Right lobe of liver (tissue), 6 donors: ENCODE data around the gene LIMS1. TPM values are rescaled to one million over a fixed set of nuclear protein-coding genes. Genes with fewer than 3 reads are reported as not detected.

Source experiments
- ATAC-seq, 4 donors: fragments of 200-7000 bp; cut with Tn5 transposase; one replicate each; pipeline ENCODE4 v1.9.1; 2020; ENCODE audit warnings: mild to moderate bottlenecking in 4 of 4, moderate library complexity in 4 of 4
- DNase-seq, 3 donors: peaks; one replicate each; pipeline ENCODE4 v3.0.0-alpha.2; 2020
- H3K27ac ChIP-seq, 3 donors: fragments of 200-600 bp; one replicate each; pipeline ENCODE4 v1.8.0; 2022
- H3K27me3 ChIP-seq, 2 donors: fragments of 200-600 bp; one replicate each; pipeline ENCODE4 v1.8.0; 2022
- H3K36me3 ChIP-seq, 4 donors: fragments of 200-600 bp; sonication (generic) in 1 of 4; one replicate each; pipeline versions ENCODE4 v1.5.1 to v1.8.0; 2017 to 2022; ENCODE audit warnings: control low read depth in 1 of 4
- H3K4me1 ChIP-seq, 4 donors: fragments of 200-600 bp; sonication (generic) in 1 of 4; one replicate each; pipeline versions ENCODE4 v1.5.1 to v1.8.0; 2017 to 2022; ENCODE audit warnings: control low read depth in 1 of 4
- H3K4me3 ChIP-seq, 3 donors: fragments of 200-600 bp; one replicate each; pipeline ENCODE4 v1.8.0; 2022
- H3K9me3 ChIP-seq, 4 donors: fragments of 200-600 bp; sonication (generic) in 1 of 4; one replicate each; pipeline versions ENCODE4 v1.5.1 to v1.8.0; 2017 to 2022; ENCODE audit warnings: control low read depth in 1 of 4
- CTCF ChIP-seq, 4 donors: fragments of 200-600 bp in 3 of 4; fragments of 450-650 bp in 1 of 4; IDR thresholded peaks; one replicate each; pipeline versions ENCODE4 v1.5.1 to v1.8.0; 2016 to 2022; ENCODE audit warnings: antibody characterized with exemption in 4 of 4, mild to moderate bottlenecking in 2 of 4
- POLR2A ChIP-seq: fragments of 450-650 bp; IDR thresholded peaks from one replicate; pipeline ENCODE4 v1.6.1; 2017; ENCODE audit warnings: antibody characterized with exemption, mild to moderate bottlenecking
- WGBS: methylation state at CpG from one replicate; pipeline ENCODE4 v1.1.6; 2018; ENCODE audit warnings: low coverage, low lambda C conversion rate; ENCODE audit not compliant: insufficient coverage; ENCODE audit errors: missing lambda C conversion rate; 5-methylcytosine and 5-hydroxymethylcytosine counted together
- intact Hi-C, 2 donors: fragments of 100-400 bp; cut with DNase I; formaldehyde crosslinking; loops; one replicate each; pipeline versions ENCODE4 v1.11.2 to v1.14.1; 2022
- total RNA-seq, 6 experiments: library from RNA; depleted of rRNA in 2 of 6; stranded (reverse); fragments of >200 nt in 2 of 6; fragmentation: NEBNext Ultra II Directional in 3 of 6; extraction: Animal tissue kit (Norgen Biotek cat#: 25700) in 3 of 6; gene quantifications; one replicate each; pipeline versions ENCODE4 v1.1.0 to v1.2.4, GENCODE V29; 2016 to 2023
- donor health status: DM: no; HTN: yes; CAD: no.
- donor health status: DM: no; HTN: no; CAD: no.
- donor health status: DM: no; HTN: no; CAD: no.
- donor health status: DM: no; HTN: yes; CAD: no.
- donor health status: DM: no; HTN: yes; CAD: no.

LIMS1 gene
- total RNA-seq, 6 experiments from 2014 or later, result 15.7 to 33.0 (median 18.7) TPM

- WGBS, result 68% methylated on average over 6 of the region's 10 CpGs
- DNase-seq, result no peak
- peak; percentile 13 to 57 (median 29) for ATAC-seq
- H3K36me3 ChIP-seq, result no peaks in the 10 kb centered on the region
- no peak overlapping the region for H3K4me3 ChIP-seq
- no peaks in the 10 kb centered on the region for H3K9me3 ChIP-seq
- H3K27ac ChIP-seq, result no peak overlapping the region
- no peaks in the 10 kb centered on the region for H3K27me3 ChIP-seq
- H3K4me1 ChIP-seq, result peaks cover 0 to 4% (median 0%) of the 10 kb centered on the region in 4 donors
- intact Hi-C loops, result no loop called here
- no peak for TF ChIP-seq POLR2A
- TF ChIP-seq CTCF (IDR thresholded peaks at IDR 0.05), result no peak
These were observed 78.4 kb downstream of the LIMS1 start for GRCh38 chr2:108612514-108613183.

GRCh38 chr2:108613261-108614042, 79.2 kb downstream of the LIMS1 start:
- Histone ChIP-seq H3K36me3 (no peaks in the 10 kb centered on the region), H3K27ac (no peak overlapping the region), H3K27me3 (no peaks in the 10 kb centered on the region), H3K4me3 (no peak overlapping the region), H3K4me1 (peaks cover 0 to 7% (median 0%) of the 10 kb centered on the region in 4 donors), H3K9me3 (no peaks in the 10 kb centered on the region)
- intact Hi-C loops, result no loop called here
- 64% methylated on average over 4 of the region's 9 CpGs for WGBS
- TF ChIP-seq CTCF (IDR thresholded peaks at IDR 0.05) (no peak), POLR2A (no peak)
- DNase-seq (no peak), ATAC-seq (peak in 2 of 4 donors; percentile 37 to 39)

GRCh38 chr2:108614043-108614545, 79.8 kb downstream of the LIMS1 start:
- H3K4me1 ChIP-seq, result peaks cover 0 to 7% (median 0%) of the 10 kb centered on the region in 4 donors
- H3K27me3 ChIP-seq, result no peaks in the 10 kb centered on the region
- WGBS, result 83% methylated on average over 6 of the region's 8 CpGs
- DNase-seq (no peak), ATAC-seq (no peak)
- no peak overlapping the region for H3K4me3 ChIP-seq
- intact Hi-C loops, result no loop called here
- TF ChIP-seq POLR2A (no peak), CTCF (IDR thresholded peaks at IDR 0.05) (no peak)
- no peaks in the 10 kb centered on the region for H3K36me3 ChIP-seq
- H3K9me3 ChIP-seq, result no peaks in the 10 kb centered on the region
- no peak overlapping the region for H3K27ac ChIP-seq

- intact Hi-C loops, result no loop called here
- H3K4me1 ChIP-seq, result peaks cover 0 to 7% (median 0%) of the 10 kb centered on the region in 4 donors
- H3K27ac ChIP-seq, result no peak overlapping the region
- H3K9me3 ChIP-seq, result no peaks in the 10 kb centered on the region
- H3K27me3 ChIP-seq, result no peaks in the 10 kb centered on the region
- H3K36me3 ChIP-seq, result no peaks in the 10 kb centered on the region
- DNase-seq, result no peak
- no peak for ATAC-seq
- TF ChIP-seq CTCF (IDR thresholded peaks at IDR 0.05) (no peak), POLR2A (no peak)
- WGBS, result 75% methylated on average over 4 of the region's 4 CpGs
- no peak overlapping the region for H3K4me3 ChIP-seq
These were observed 80.4 kb downstream of the LIMS1 start for GRCh38 chr2:108614659-108615058.
